RPMI7951 (cell line): ENCODE data around the gene BFSP1. TPM values are rescaled to one million over a fixed set of nuclear protein-coding genes. Genes with fewer than 3 reads are reported as not detected.

Source experiments
- DNase-seq: peaks from one replicate; pipeline ENCODE4 v3.0.0-alpha.2; 2012; ENCODE audit warnings: low read depth
- total RNA-seq: library from RNA; depleted of rRNA; stranded (reverse); fragments of >200 nt; shearing (Covaris generic); gene quantifications from 2 replicates; pipeline ENCODE4 v1.2.3, GENCODE V29; 2014; rRNA removed

BFSP1 gene
- 3.0 and 5.0 TPM in 2 replicates for total RNA-seq

GRCh38 chr20:17530716-17531664, at the start of gene BFSP1:
Gene BFSP1 (minus strand): TSS chr20:17531379. CDS start chr20:17531329, 50 bp downstream.
- peak; percentile 79 for DNase-seq

- no peak for DNase-seq
These were observed 49.7 kb upstream of the BFSP1 start for GRCh38 chr20:17580895-17581294.

- DNase-seq: peak; percentile 26
These were observed 48.3 kb upstream of the BFSP1 start for GRCh38 chr20:17579369-17580039.

GRCh38 chr20:17576215-17576614, 45.0 kb upstream of the BFSP1 start:
- no peak for DNase-seq

GRCh38 chr20:17573463-17573862, 42.3 kb upstream of the BFSP1 start:
- no peak for DNase-seq

- DNase-seq: no peak
These were observed 41.0 kb upstream of the BFSP1 start for GRCh38 chr20:17572034-17572638.

GRCh38 chr20:17571153-17571527, 40.0 kb upstream of the BFSP1 start:
- peak; percentile 25 for DNase-seq

- DNase-seq: peak; percentile 74
These were observed 39.4 kb upstream of the BFSP1 start for GRCh38 chr20:17570347-17571152.

GRCh38 chr20:17569616-17570346, 38.6 kb upstream of the BFSP1 start, which contains the start of gene DSTN:
Gene DSTN (plus strand): TSS chr20:17570075. CDS start chr20:17570209, 134 bp downstream.
- peak; percentile 97 for DNase-seq

GRCh38 chr20:17568972-17569521, 37.9 kb upstream of the BFSP1 start:
- peak; percentile 100 for DNase-seq

GRCh38 chr20:17568045-17568788, 37.0 kb upstream of the BFSP1 start:
- no peak for DNase-seq

- DNase-seq: no peak
These were observed 35.2 kb upstream of the BFSP1 start for GRCh38 chr20:17566345-17566744.

- peak; percentile 57 for DNase-seq
These were observed 34.1 kb upstream of the BFSP1 start for GRCh38 chr20:17565169-17565845.

GRCh38 chr20:17562804-17563305, 31.7 kb upstream of the BFSP1 start:
- peak; percentile 85 for DNase-seq

- peak; percentile 21 for DNase-seq
These were observed 29.3 kb upstream of the BFSP1 start for GRCh38 chr20:17560344-17561074.

GRCh38 chr20:17559338-17559737, 28.2 kb upstream of the BFSP1 start:
- DNase-seq: no peak

GRCh38 chr20:17558941-17559304, 27.7 kb upstream of the BFSP1 start:
- no peak for DNase-seq
